Prostate gland (tissue), 2 donors: Measurements from ENCODE around the gene INAVA.
"Not testable (repeated sequence)": the region's sequence is repeated elsewhere in the genome, so short reads cannot be mapped to it uniquely, and the experiment has no call there.

ENCODE experiments used
- CTCF ChIP-seq, 4 experiments: fragments of 200-600 bp in 2 of 4; fragments of 450-650 bp in 2 of 4; sonication (generic) in 2 of 4; IDR thresholded peaks; 1 replicate in 3 of 4; 2 replicates in 1 of 4; pipeline ENCODE4 v1.5.1; 2016 to 2019; ENCODE audit warnings: antibody characterized with exemption in 4 of 4, mild to moderate bottlenecking in 2 of 4, moderate library complexity in 2 of 4
- POLR2A ChIP-seq: fragments of 450-650 bp; IDR thresholded peaks from one replicate; pipeline ENCODE4 v1.6.1; 2016; ENCODE audit warnings: antibody characterized with exemption, mild to moderate bottlenecking
- POLR2AphosphoS5 ChIP-seq: sonication (generic); formaldehyde crosslinking; IDR thresholded peaks from one replicate; pipeline ENCODE4 v1.6.1; 2017; ENCODE audit warnings: antibody characterized with exemption

- not testable (repeated sequence) for TF ChIP-seq CTCF (IDR thresholded peaks at IDR 0.05); POLR2AphosphoS5; POLR2A
These were observed 17.2 kb downstream of the INAVA start for GRCh38 chr1:200911936-200912335.
